ENCODE data around the gene ZNF319. TPM values are rescaled to one million over a fixed set of nuclear protein-coding genes. Genes with fewer than 3 reads are reported as not detected.

The ZNF319 gene
- total RNA-seq, 4 donors from 2014 or later, result 4.1 to 12.2 (median 5.1) TPM

GRCh38 chr16:58019866-58020538 lies 19.5 kb upstream of the ZNF319 start:
- TF ChIP-seq, protein P1, sequence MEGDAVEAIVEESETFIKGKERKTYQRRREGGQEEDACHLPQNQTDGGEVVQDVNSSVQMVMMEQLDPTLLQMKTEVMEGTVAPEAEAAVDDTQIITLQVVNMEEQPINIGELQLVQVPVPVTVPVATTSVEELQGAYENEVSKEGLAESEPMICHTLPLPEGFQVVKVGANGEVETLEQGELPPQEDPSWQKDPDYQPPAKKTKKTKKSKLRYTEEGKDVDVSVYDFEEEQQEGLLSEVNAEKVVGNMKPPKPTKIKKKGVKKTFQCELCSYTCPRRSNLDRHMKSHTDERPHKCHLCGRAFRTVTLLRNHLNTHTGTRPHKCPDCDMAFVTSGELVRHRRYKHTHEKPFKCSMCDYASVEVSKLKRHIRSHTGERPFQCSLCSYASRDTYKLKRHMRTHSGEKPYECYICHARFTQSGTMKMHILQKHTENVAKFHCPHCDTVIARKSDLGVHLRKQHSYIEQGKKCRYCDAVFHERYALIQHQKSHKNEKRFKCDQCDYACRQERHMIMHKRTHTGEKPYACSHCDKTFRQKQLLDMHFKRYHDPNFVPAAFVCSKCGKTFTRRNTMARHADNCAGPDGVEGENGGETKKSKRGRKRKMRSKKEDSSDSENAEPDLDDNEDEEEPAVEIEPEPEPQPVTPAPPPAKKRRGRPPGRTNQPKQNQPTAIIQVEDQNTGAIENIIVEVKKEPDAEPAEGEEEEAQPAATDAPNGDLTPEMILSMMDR (IDR thresholded peaks at IDR 0.05; ENCODE audit: low read depth), result no peak

DNA sequence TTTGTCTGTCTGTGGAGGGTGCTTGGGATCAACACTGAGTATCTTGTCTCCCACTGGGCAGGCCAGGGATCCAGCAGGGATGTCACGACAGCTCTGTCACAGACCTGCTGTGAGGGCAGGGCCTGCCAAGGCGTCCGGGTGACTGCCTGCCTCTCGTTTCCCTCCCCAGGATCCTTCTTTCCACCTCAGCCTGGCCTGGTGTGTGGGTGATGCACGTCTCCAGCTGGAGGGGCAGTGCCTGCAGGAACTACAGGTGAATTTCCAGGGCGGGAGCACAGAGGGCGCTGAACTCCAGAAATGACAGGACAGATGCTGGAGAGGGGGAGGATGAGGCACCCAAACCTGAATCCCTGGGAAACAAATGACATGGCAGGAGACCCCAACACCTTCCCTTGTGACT lies 18.3 kb upstream of the ZNF319 start:
- TF ChIP-seq, protein P1 (IDR thresholded peaks at IDR 0.05; ENCODE audit: low read depth), result no peak

DNA sequence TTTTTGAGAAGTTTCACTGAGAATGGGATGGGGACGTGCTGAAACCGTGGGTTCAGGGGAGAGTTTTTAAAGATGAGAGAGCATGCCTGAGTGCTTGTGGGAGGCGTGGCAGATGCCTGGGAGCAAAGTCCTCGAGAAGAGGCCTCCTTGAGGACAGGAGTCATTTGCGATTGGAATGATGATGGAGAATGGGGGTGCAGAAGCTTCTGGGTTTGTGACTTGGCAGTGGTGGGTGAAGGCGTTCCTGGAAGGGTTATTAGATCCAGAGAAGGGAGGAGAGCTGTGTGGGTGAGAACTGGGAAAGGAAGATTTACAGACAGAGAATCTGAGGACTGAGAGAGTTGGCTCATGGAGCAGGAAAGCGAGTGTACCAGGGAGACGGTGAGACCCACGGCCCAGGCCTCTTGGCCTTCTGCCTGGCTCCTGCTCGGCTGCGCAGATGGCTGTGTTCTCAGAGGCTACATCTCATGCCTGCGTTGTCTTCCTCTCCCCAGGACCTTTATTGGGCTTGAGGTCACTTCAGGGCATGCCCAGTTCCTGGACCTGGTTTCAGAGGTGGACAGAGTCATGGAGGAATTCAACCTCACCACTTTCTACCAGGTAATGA lies 16.5 kb upstream of the ZNF319 start:
- TF ChIP-seq, protein P1 (IDR thresholded peaks at IDR 0.05; ENCODE audit: low read depth), result no peak

- TF ChIP-seq, protein P1 (IDR thresholded peaks at IDR 0.05; ENCODE audit: low read depth), result no peak
Observed at GRCh38 chr16:58013201-58013956, 12.9 kb upstream of the ZNF319 start.

GRCh38 chr16:58012481-58012880 lies 12.0 kb upstream of the ZNF319 start:
- TF ChIP-seq, protein P1 (IDR thresholded peaks at IDR 0.05; ENCODE audit: low read depth), result no peak

GRCh38 chr16:58011652-58012051 lies 11.2 kb upstream of the ZNF319 start:
- TF ChIP-seq, protein P1 (IDR thresholded peaks at IDR 0.05; ENCODE audit: low read depth), result no peak

- TF ChIP-seq, protein P1 (IDR thresholded peaks at IDR 0.05; ENCODE audit: low read depth), result no peak
Observed at GRCh38 chr16:58010886-58011285, 10.4 kb upstream of the ZNF319 start.

Data from subcutaneous adipose tissue (tissue), 4 donors.